Muscle of leg (tissue), 11 donors: ENCODE data around the gene KLHL4. TPM values are rescaled to one million over a fixed set of nuclear protein-coding genes. Genes with fewer than 3 reads are reported as not detected.
"Not testable (repeated sequence)": the region's sequence is repeated elsewhere in the genome, so short reads cannot be mapped to it uniquely, and the experiment has no call there.

Experiments used
- DNase-seq: peaks from one replicate; pipeline ENCODE4 v3.0.0; 2013
- H3K27ac ChIP-seq: one replicate; pipeline ENCODE4 v1.5.1; 2013; ENCODE audit warnings: mild to moderate bottlenecking, low read length, control low read depth
- H3K27me3 ChIP-seq: one replicate; pipeline ENCODE4 v1.6.1; 2013; ENCODE audit warnings: low read length; ENCODE audit not compliant: control insufficient read depth, insufficient read depth
- H3K36me3 ChIP-seq: one replicate; pipeline ENCODE4 v1.6.1; 2013; ENCODE audit warnings: low read length; ENCODE audit not compliant: control insufficient read depth, insufficient read depth
- H3K4me1 ChIP-seq: one replicate; pipeline ENCODE4 v1.6.1; 2013; ENCODE audit warnings: low read length; ENCODE audit not compliant: control insufficient read depth, insufficient read depth
- H3K4me3 ChIP-seq: one replicate; pipeline ENCODE4 v1.5.1; 2013; ENCODE audit warnings: low read length, control low read depth
- H3K9me3 ChIP-seq: replicated peaks from 2 replicates; pipeline ENCODE4 v1.6.1; 2013; ENCODE audit warnings: low read depth, low read length; ENCODE audit not compliant: control insufficient read depth
- WGBS: methylation state at CpG from one replicate; pipeline ENCODE4 v1.1.5; 2013; ENCODE audit warnings: missing lambda C conversion rate; ENCODE audit not compliant: insufficient coverage; 5-methylcytosine and 5-hydroxymethylcytosine counted together
- polyA plus RNA-seq, 8 donors: library from polyadenylated mRNA; unstranded; fragments of 120-200 nt; gene quantifications; one replicate each; pipeline versions ENCODE4 v1.2.1 to v1.2.3, GENCODE V29; 2013; ENCODE audit warnings: inconsistent platforms in 1 of 8, low replicate concordance in 1 of 8; ENCODE audit not compliant: insufficient read length in 8 of 8, insufficient read depth in 1 of 8
- total RNA-seq: library from RNA; stranded (reverse); fragments of 120-200 nt; gene quantifications from one replicate; pipeline ENCODE4 v1.2.4, GENCODE V29; 2013

Gene KLHL4
- total and polyA plus RNA-seq, 9 donors, result 2.4 to 9.0 (median 4.1) TPM

DNA sequence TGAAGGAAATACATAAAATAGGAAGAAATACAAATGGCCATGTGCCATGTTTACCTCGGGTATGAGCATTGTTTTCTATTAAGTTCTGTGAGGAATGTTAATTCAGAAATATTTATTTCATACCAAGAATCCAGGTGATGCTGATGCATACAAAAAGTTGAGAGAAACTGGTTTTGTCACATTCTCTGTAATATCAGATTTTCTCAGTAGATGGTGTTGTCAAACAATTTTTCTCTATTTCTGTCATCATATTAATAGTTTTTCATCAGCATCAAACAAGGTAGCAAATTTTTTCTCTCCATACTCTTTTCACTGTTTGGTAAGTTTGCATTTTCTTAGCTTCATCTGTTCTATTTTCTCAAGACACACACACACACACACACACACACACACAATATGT lies 179.8 kb downstream of the KLHL4 start:
- Histone ChIP-seq H3K9me3 (no peaks in the 10 kb centered on the region), H3K4me3 (no peak overlapping the region), H3K27ac (no peak overlapping the region), H3K36me3 (no peaks in the 10 kb centered on the region), H3K27me3 (peaks cover 5% of the 10 kb centered on the region), H3K4me1 (no peaks in the 10 kb centered on the region)
- WGBS, result no CpG with 5 or more reads among the region's 1 CpG
- no peak for DNase-seq

GRCh38 chrX:87702795-87703194 lies 185.2 kb downstream of the KLHL4 start:
- 83% methylated on average over 1 of the region's 3 CpGs for WGBS
- Histone ChIP-seq H3K27me3 (peaks cover 7% of the 10 kb centered on the region), H3K27ac (no peak overlapping the region), H3K36me3 (no peaks in the 10 kb centered on the region), H3K9me3 (no peaks in the 10 kb centered on the region), H3K4me3 (no peak overlapping the region), H3K4me1 (no peaks in the 10 kb centered on the region)
- DNase-seq, result no peak

DNA sequence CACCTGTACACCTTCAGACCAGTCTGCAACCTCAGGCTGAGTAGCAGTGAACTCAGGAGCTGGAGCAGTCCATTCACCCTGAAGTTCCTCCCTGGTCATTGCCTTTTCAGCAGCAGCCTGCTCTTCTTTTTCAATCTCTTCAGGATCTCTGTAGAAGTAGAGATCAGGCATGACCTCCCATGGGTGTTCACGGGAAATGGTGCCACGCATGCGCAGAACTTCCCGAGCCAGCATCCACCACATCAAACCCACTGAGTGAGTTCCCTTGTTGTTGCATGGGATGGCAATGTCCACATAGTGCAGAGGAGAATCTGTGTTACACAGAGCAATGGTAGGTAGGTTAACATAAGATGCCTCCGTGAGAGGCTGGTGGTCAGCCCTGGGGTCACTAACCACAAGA lies 185.9 kb downstream of the KLHL4 start:
- not testable (repeated sequence) for H3K27ac ChIP-seq, H3K9me3 ChIP-seq, DNase-seq, H3K4me1 ChIP-seq, H3K4me3 ChIP-seq, H3K27me3 ChIP-seq, H3K36me3 ChIP-seq
- WGBS, result 100% methylated on average over 1 of the region's 5 CpGs

DNA sequence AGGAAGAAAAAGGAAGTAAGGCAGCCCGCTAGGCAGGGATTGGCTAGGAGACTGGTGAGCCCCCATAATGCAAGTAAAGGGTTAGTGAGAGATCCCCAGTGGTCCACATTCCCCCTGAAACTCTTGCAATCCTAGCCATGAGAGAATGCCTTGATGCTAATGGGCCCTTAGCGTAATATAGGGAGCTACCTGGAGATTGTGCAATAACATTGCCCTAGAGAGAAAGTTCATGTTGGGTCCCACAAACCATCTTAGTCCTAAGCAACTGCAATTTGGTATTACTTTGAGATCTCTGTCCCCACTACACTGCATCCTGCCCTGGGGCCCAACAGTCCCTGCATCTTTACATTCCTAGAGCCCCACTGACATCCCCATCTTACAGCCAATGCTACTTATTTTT lies 188.5 kb downstream of the KLHL4 start:
- peaks cover 5% of the 10 kb centered on the region for H3K9me3 ChIP-seq
- 67% methylated on average over 1 of the region's 2 CpGs for WGBS
- no peaks in the 10 kb centered on the region for H3K4me1 ChIP-seq
- H3K27me3 ChIP-seq, result peaks cover 2% of the 10 kb centered on the region
- no peaks in the 10 kb centered on the region for H3K36me3 ChIP-seq
- no peak overlapping the region for H3K27ac ChIP-seq
- H3K4me3 ChIP-seq, result no peak overlapping the region
- no peak for DNase-seq

- Histone ChIP-seq H3K4me3 (no peak overlapping the region), H3K27me3 (peaks cover 2% of the 10 kb centered on the region), H3K4me1 (no peaks in the 10 kb centered on the region), H3K27ac (no peak overlapping the region), H3K36me3 (no peaks in the 10 kb centered on the region), H3K9me3 (peaks cover 5% of the 10 kb centered on the region)
- WGBS, result no CpG with 5 or more reads among the region's 1 CpG
- no peak for DNase-seq
Observed at GRCh38 chrX:87710580-87710979, 193.0 kb downstream of the KLHL4 start.
